ENCODE measurements around the gene KCNC4.

DNA sequence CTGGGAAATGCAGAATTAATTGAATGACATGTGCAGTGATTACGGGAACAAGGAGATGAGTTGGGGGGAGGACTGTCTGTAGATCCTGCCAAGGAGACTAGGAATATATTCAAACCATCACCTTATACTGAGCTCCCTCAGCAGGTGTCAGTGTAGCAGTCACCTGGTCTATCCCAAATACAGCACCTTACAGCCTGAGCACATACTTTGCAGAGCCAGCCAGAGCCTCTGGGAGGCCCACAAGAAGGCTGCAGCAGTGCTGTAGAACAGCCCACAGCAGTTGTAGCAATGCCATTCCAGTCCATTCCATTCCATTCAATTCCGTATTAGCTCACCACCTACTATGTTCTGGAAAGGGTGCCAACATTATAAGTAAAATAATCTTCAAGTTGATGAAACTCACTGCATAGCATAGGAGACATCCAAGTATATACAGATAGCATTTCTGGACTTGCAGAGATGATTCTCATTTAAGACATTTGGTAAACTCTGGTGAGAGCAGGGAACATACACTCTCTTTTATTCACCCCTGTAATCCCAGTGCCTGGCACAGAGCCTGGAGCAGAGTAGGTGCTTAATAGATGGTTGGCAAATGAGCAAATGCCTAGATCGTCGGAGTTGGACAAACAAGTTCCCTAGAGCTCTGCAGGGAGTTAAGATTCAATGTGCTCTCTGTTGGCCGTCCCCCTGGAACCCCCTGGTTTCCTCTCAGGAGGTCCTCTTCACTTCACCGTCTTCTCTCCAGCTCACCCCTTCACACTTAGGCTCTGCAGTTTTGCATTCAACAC is 44.7 kb downstream of the KCNC4 start:
- TF ChIP-seq POLR2A (IDR thresholded peaks at IDR 0.05; ENCODE audit: low read length) (no peak), GATA1 (IDR thresholded peaks at IDR 0.05; ENCODE audit: low read depth, low read length) (no peak)
